ES-I3 (cell line): ENCODE results near the gene ANKK1.

Source experiments
- H3K36me3 ChIP-seq: 2 replicates; pipeline ENCODE4 v1.6.1; 2013; ENCODE audit warnings: mild to moderate bottlenecking, low read length, control low read depth, moderate library complexity; ENCODE audit not compliant: insufficient read depth
- H3K4me1 ChIP-seq: 2 replicates; pipeline ENCODE4 v1.6.1; 2013; ENCODE audit warnings: mild to moderate bottlenecking, control low read depth, low read length; ENCODE audit not compliant: insufficient read depth
- H3K9ac ChIP-seq: 2 replicates; pipeline ENCODE4 v1.6.1; 2013; ENCODE audit warnings: low read depth, mild to moderate bottlenecking, low read length, moderate library complexity
- H3K9me3 ChIP-seq: 2 replicates; pipeline ENCODE4 v1.6.1; 2013; ENCODE audit warnings: mild to moderate bottlenecking, low read length, moderate library complexity; ENCODE audit not compliant: control insufficient read depth, insufficient read depth

The ANKK1 gene

DNA sequence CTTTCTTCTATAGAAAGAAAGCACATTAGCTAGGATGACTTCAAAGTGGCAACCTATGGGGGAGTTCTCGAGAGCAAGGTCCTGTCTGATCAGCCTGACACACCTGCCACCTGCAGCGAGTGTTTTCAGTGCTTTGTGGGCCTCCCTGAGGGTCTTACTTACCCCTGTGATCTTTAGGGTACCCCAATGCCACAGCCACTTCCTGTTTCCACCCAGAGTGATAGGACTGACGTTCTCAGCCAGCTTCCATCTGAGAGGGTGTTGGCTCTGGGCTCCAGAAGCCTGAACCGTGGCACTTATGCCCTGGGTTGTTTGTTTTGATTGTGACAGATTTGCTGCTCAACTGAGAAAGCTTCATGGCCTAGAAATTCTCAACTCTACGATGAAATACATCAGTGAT is 21.7 kb upstream of the ANKK1 start:
- Histone ChIP-seq H3K4me1 (peaks cover 3% of the 10 kb centered on the region; the same call in 1 of the 2 replicates), H3K9me3 (no peaks in the 10 kb centered on the region), H3K36me3 (no peaks in the 10 kb centered on the region; the same call in 1 of the 2 replicates), H3K9ac (no peak overlapping the region)

DNA sequence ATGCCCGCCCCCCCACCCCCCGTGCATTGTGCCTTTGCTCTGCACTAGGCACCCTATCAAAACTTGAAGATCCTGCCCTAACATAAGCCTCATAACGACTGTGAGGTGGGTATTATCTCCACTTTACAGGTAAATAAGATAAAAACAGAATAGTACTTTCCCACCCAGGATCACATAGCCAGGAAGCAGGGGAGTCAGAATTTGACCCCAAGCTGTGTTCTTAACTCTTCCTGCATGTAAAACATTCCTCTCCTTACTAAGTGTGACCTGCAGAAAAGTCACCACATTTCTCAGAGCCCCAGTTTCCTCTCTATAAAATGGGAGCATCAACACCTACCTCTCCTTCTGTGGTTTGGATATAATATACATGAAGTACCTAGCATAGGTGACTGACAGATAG is 18.2 kb upstream of the ANKK1 start:
- H3K9ac ChIP-seq, result no peak overlapping the region
- H3K36me3 ChIP-seq, result no peaks in the 10 kb centered on the region; the same call in 1 of the 2 replicates
- no peaks in the 10 kb centered on the region for H3K9me3 ChIP-seq
- H3K4me1 ChIP-seq, result peaks cover 3% of the 10 kb centered on the region; the same call in 1 of the 2 replicates

GRCh38 chr11:113370634-113371033 is 16.9 kb upstream of the ANKK1 start:
- Histone ChIP-seq H3K36me3 (no peaks in the 10 kb centered on the region; the same call in 1 of the 2 replicates), H3K4me1 (peaks cover 3% of the 10 kb centered on the region; the same call in 1 of the 2 replicates), H3K9ac (no peak overlapping the region), H3K9me3 (no peaks in the 10 kb centered on the region)

DNA sequence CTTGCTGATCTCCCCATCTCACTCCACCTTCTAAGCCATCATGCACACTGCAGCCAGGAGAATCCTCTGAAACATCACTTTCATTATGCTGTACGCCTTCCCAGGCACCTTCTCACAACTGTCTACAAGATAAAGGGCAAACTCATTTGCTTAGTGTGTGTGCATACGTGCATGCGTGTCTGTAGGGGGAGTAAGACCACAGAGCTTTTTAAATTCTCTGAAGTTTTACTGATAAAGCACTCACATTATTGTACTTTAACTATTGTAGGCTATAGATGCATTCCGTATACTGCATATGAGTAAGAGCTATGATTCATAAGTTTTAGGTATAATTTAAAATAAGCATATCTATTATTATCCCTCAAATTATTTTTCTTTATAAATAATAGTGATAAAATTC is 15.3 kb upstream of the ANKK1 start:
- H3K36me3 ChIP-seq, result no peaks in the 10 kb centered on the region
- H3K9me3 ChIP-seq, result no peaks in the 10 kb centered on the region
- H3K4me1 ChIP-seq, result peaks cover 6% of the 10 kb centered on the region
- no peak overlapping the region for H3K9ac ChIP-seq

- H3K9ac ChIP-seq, result no peak overlapping the region
- peaks cover 14% of the 10 kb centered on the region for H3K4me1 ChIP-seq
- H3K36me3 ChIP-seq, result no peaks in the 10 kb centered on the region
- no peaks in the 10 kb centered on the region for H3K9me3 ChIP-seq
Measured at GRCh38 chr11:113373306-113373705, 14.3 kb upstream of the ANKK1 start.

DNA sequence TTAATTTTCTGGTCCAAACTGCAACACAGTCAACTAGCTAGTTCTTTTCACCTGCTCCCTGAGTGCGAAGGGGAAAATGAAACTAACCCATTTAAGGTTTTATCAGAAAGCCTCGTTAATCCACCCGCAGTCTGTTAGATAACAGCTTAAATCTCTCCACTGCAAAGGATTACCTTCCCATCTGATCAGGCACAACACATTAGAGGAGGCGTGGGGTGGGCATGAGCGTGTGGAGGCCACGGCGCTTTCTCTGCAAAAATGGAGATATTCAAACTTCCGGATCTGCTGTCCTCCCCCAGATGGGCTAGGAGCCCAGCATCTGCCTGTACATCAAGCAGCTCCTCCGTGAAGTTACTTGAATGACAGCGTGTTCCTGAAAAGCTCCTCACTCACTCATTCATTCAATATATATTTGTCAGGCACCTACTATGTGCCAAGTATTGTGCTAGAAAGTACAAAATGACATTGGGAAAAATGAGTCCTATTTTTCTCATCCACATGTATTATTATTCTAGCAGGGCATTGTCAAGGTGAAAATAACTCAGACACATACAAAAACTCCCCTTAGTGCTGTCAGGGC is 13.5 kb upstream of the ANKK1 start:
- no peaks in the 10 kb centered on the region for H3K36me3 ChIP-seq
- H3K4me1 ChIP-seq, result peaks cover 14% of the 10 kb centered on the region
- no peak overlapping the region for H3K9ac ChIP-seq
- H3K9me3 ChIP-seq, result no peaks in the 10 kb centered on the region

GRCh38 chr11:113375402-113375801 is 12.2 kb upstream of the ANKK1 start:
- Histone ChIP-seq H3K36me3 (no peaks in the 10 kb centered on the region), H3K4me1 (peaks cover 11% of the 10 kb centered on the region), H3K9ac (no peak overlapping the region), H3K9me3 (no peaks in the 10 kb centered on the region)

- Histone ChIP-seq H3K4me1 (peaks cover 11% of the 10 kb centered on the region), H3K9ac (no peak overlapping the region), H3K9me3 (no peaks in the 10 kb centered on the region), H3K36me3 (no peaks in the 10 kb centered on the region)
Measured at GRCh38 chr11:113376156-113376555, 11.4 kb upstream of the ANKK1 start.

DNA sequence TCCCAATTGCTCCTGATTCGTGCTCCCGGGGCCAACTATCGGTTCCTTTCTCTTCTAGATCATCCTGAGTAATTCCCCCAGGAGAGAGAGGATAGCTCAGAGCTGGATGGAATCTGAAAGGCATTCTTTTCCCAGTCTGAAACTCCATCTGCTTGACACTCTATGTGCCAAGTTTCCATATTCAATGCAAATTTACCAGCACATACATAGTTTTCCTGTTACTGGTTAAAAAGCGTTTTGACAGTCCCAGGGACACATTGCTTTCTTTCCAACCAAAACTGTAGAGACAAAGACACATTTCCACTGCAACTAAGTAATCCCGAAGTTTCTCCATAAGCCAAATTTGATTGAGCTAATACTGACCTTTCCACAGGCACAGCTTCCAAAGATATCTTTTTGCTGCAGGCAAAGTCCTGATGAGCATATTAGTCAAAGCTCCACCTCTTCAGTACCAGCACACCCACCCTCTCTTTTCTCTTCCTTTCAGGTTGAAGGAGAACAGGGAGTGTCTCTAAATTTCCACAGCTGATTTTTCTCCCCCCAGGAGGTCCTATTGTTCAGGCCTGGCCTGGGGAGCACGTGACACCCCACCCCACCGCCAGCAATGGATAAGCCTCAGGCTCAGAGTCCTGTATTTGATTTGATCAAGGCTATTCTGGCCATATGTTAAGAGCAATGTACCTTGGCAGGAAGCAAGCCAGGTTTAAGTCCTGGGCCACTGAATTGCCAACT is 9.7 kb upstream of the ANKK1 start:
- Histone ChIP-seq H3K4me1 (peaks cover 11% of the 10 kb centered on the region), H3K9me3 (no peaks in the 10 kb centered on the region), H3K9ac (no peak overlapping the region), H3K36me3 (no peaks in the 10 kb centered on the region)

DNA sequence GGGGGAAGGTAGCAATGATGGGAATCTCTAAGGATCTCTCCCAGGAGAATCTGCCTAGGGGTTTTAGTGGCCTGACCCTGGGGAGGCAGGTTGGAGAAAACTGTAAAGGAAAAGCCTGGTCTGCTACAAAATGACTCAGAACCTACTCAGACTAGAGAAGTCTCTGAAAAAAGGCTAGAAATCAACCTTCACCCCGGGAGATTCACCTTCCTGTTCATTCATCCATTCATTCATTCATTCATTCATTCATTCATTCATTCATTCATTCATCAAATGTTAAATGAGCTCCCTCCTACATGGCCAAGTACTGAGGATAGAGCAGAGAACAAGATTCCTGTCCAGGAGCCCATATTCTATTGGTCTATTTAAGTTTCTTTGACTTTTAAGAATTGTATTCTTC is 8.9 kb upstream of the ANKK1 start:
- Histone ChIP-seq H3K9me3 (no peaks in the 10 kb centered on the region), H3K36me3 (no peaks in the 10 kb centered on the region), H3K4me1 (peaks cover 11% of the 10 kb centered on the region), H3K9ac (no peak overlapping the region)

- H3K9ac ChIP-seq, result no peak overlapping the region
- H3K9me3 ChIP-seq, result no peaks in the 10 kb centered on the region
- H3K4me1 ChIP-seq, result peaks cover 18% of the 10 kb centered on the region
- no peaks in the 10 kb centered on the region for H3K36me3 ChIP-seq
Measured at GRCh38 chr11:113382121-113382520, 5.5 kb upstream of the ANKK1 start.

DNA sequence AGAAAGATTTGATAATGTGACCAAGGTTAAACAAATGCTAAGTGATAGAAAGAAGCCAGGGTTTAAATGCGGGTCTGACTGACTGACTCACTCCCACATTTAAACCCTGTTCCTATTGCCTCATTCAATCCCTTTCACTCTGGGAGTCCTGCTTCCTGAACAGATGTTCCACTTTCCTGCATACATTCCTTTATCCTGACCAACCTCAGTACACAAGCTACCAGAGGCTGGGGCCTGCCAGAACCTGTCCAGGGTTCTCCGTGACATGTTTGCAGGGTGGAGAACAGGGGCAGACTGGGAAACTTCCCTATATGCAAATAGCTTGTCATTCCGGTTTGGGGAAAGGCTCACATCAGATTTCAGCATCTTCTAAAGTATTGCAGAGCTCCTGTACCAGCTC is 3.0 kb upstream of the ANKK1 start:
- Histone ChIP-seq H3K9ac (no peak overlapping the region), H3K4me1 (peaks cover 12% of the 10 kb centered on the region; the same call in 1 of the 2 replicates), H3K9me3 (no peaks in the 10 kb centered on the region), H3K36me3 (no peaks in the 10 kb centered on the region)

GRCh38 chr11:113385749-113386148 is 1.8 kb upstream of the ANKK1 start:
- H3K36me3 ChIP-seq, result no peaks in the 10 kb centered on the region
- no peak overlapping the region for H3K9ac ChIP-seq
- H3K4me1 ChIP-seq, result peaks cover 13% of the 10 kb centered on the region; the same call in 1 of the 2 replicates
- H3K9me3 ChIP-seq, result no peaks in the 10 kb centered on the region

DNA sequence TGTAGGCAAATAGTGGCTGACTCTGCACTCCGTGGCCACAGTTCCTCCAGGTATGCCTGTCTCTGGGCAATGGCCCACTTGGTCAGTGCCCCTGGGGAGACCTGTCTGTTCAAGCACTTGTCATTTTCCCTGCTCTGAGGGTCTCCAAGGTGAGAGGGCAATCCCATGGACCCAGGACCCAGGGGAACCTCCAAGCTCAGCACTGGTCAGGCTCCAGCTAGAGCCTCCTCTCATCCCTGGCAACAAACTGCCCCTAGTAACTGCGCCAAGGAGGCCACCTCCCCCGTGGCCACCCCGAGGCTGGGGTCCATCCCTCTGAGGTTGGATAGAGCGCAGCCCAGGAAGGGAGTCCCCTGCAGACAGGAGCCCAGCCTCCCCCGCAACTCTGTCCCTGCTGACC is 713 bp upstream of the ANKK1 start:
- Histone ChIP-seq H3K9me3 (no peaks in the 10 kb centered on the region), H3K36me3 (no peaks in the 10 kb centered on the region), H3K4me1 (peaks cover 13% of the 10 kb centered on the region; the same call in 1 of the 2 replicates), H3K9ac (no peak overlapping the region)

DNA sequence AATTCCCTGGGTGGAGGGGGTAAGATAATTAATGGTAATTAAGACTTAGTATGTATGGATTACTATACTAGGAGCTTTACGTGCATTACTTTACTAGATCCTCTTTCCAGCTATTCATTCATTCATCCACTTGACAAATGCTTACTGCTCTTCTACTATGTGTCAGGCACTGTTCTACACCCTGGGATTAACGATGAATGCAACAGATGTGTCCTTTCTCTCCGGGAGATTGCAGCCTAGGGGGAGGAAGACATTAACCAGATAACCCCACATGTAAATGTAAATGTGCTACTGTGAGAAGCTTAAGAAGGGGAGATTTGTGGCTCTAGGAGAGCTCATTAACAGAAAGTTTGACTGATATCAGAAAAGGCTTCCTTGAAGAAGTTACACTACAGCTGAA is 1.7 kb downstream of the ANKK1 start:
- peaks cover 13% of the 10 kb centered on the region; the same call in 1 of the 2 replicates for H3K4me1 ChIP-seq
- no peaks in the 10 kb centered on the region for H3K9me3 ChIP-seq
- H3K36me3 ChIP-seq, result no peaks in the 10 kb centered on the region
- no peak overlapping the region for H3K9ac ChIP-seq
